CD1c-positive myeloid dendritic cell (primary cell): Measurements from ENCODE around the gene RPL38.

Source experiments
- DNase-seq: peaks from one replicate; pipeline ENCODE4 v3.0.0-alpha.2; 2016; ENCODE audit errors: extremely low spot score

The RPL38 gene

GRCh38 chr17:74227271-74228080 lies 24.0 kb downstream of the RPL38 start:
- no peak for DNase-seq

GRCh38 chr17:74228306-74228978 lies 25.0 kb downstream of the RPL38 start:
- no peak for DNase-seq

GRCh38 chr17:74230896-74231295 lies 27.4 kb downstream of the RPL38 start:
- no peak for DNase-seq

- DNase-seq, result no peak
Measured at GRCh38 chr17:74231928-74232907, 28.7 kb downstream of the RPL38 start.

GRCh38 chr17:74233937-74234336 lies 30.5 kb downstream of the RPL38 start:
- DNase-seq, result no peak

- DNase-seq, result peak; percentile 63
Measured at GRCh38 chr17:74234486-74234885, 31.0 kb downstream of the RPL38 start.

GRCh38 chr17:74235040-74235581 lies 31.6 kb downstream of the RPL38 start:
- peak; percentile 75 for DNase-seq

GRCh38 chr17:74235911-74236371 lies 32.5 kb downstream of the RPL38 start:
- no peak for DNase-seq

GRCh38 chr17:74237321-74237720 lies 33.8 kb downstream of the RPL38 start:
- DNase-seq, result no peak

- peak; percentile 90 for DNase-seq
Measured at GRCh38 chr17:74239172-74239571, 35.7 kb downstream of the RPL38 start.

- peak; percentile 13 for DNase-seq
Measured at GRCh38 chr17:74240618-74241205, 37.2 kb downstream of the RPL38 start.

GRCh38 chr17:74241431-74241830 lies 38.0 kb downstream of the RPL38 start:
- peak; percentile 92 for DNase-seq

GRCh38 chr17:74241847-74242246 lies 38.4 kb downstream of the RPL38 start:
- DNase-seq, result no peak

GRCh38 chr17:74243013-74243755 lies 39.7 kb downstream of the RPL38 start:
- DNase-seq, result no peak

GRCh38 chr17:74244128-74244527 lies 40.6 kb downstream of the RPL38 start:
- no peak for DNase-seq

GRCh38 chr17:74244548-74244947 lies 41.1 kb downstream of the RPL38 start:
- DNase-seq, result no peak

GRCh38 chr17:74245145-74245831 lies 41.8 kb downstream of the RPL38 start:
- no peak for DNase-seq

GRCh38 chr17:74245871-74246270 lies 42.4 kb downstream of the RPL38 start:
- DNase-seq, result no peak

- DNase-seq, result no peak
Measured at GRCh38 chr17:74249590-74250270, 46.3 kb downstream of the RPL38 start.
